DOHH2 (cell line): Measurements from ENCODE around the gene SYNDIG1.

Source experiments
- H3F3A ChIP-seq: fragments of 200-600 bp; sonication (generic), shearing (Covaris generic); 2 replicates; pipeline ENCODE4 v1.6.0; 2016; ENCODE audit warnings: antibody characterized with exemption, mild to moderate bottlenecking; ENCODE audit not compliant: control insufficient read depth, insufficient read depth
- H3K27ac ChIP-seq: fragments of 200-600 bp; sonication (generic); 2 replicates; pipeline ENCODE4 v1.5.1; 2014; ENCODE audit warnings: low read depth, mild to moderate bottlenecking, low read length, moderate library complexity
- H3K27me3 ChIP-seq: fragments of 200-600 bp; sonication (generic); 2 replicates; pipeline ENCODE4 v1.6.1; 2014; ENCODE audit warnings: mild to moderate bottlenecking, low read length, mixed read lengths; ENCODE audit not compliant: control insufficient read depth
- H3K36me3 ChIP-seq: fragments of 200-600 bp; sonication (generic); 2 replicates; pipeline ENCODE4 v1.6.1; 2014; ENCODE audit warnings: mild to moderate bottlenecking, low read length, moderate library complexity, mixed read lengths; ENCODE audit not compliant: control insufficient read depth
- H3K4me1 ChIP-seq: fragments of 200-600 bp; sonication (generic); 2 replicates; pipeline ENCODE4 v1.6.1; 2014; ENCODE audit warnings: mild to moderate bottlenecking, low read length, mixed read lengths; ENCODE audit not compliant: control insufficient read depth
- H3K4me2 ChIP-seq: fragments of 200-600 bp; sonication (generic); 2 replicates; pipeline ENCODE4 v1.6.0; 2014; ENCODE audit warnings: mild to moderate bottlenecking, low read length, moderate library complexity
- H3K4me3 ChIP-seq: fragments of 200-600 bp; sonication (generic); 2 replicates; pipeline ENCODE4 v1.5.1; 2014; ENCODE audit warnings: mild to moderate bottlenecking, low read length, mixed read lengths
- H3K79me2 ChIP-seq: fragments of 200-600 bp; sonication (generic); 2 replicates; pipeline ENCODE4 v1.6.1; 2014; ENCODE audit warnings: mild to moderate bottlenecking, low read length, mixed read lengths; ENCODE audit not compliant: control insufficient read depth
- H3K9me2 ChIP-seq: fragments of 200-600 bp; sonication (generic); replicated peaks from 2 replicates; pipeline ENCODE4 v1.6.1; 2014; ENCODE audit warnings: mild to moderate bottlenecking, low read length, mixed read lengths; ENCODE audit not compliant: control insufficient read depth
- H3K9me3 ChIP-seq: fragments of 200-600 bp; sonication (generic); 2 replicates; pipeline ENCODE4 v1.6.1; 2014; ENCODE audit warnings: antibody characterized with exemption, low read length, mixed read lengths; ENCODE audit not compliant: control insufficient read depth, insufficient read depth
- H4K20me1 ChIP-seq: fragments of 200-600 bp; sonication (generic); 2 replicates; pipeline ENCODE4 v1.6.0; 2014; ENCODE audit warnings: low read depth, mild to moderate bottlenecking, antibody characterized with exemption, low read length, moderate library complexity; ENCODE audit not compliant: control insufficient read depth, insufficient read depth
- EZH2phosphoT487 ChIP-seq: fragments of 200-600 bp; sonication (generic); IDR thresholded peaks from 2 replicates; pipeline ENCODE4 v1.6.1; 2017; ENCODE audit warnings: borderline replicate concordance, mild to moderate bottlenecking, antibody characterized with exemption, low read length, moderate library complexity, mixed read lengths
- TF ChIP-seq, protein P1 (sequence below): fragments of 200-600 bp; sonication (generic); IDR thresholded peaks from one replicate; pipeline ENCODE4 v1.5.1; 2014; ENCODE audit warnings: antibody characterized with exemption, mild to moderate bottlenecking, low read depth, low read length; ENCODE audit not compliant: poor library complexity, severe bottlenecking

The SYNDIG1 gene

GRCh38 chr20:24528583-24529368 is 59.3 kb downstream of the SYNDIG1 start:
- H3K36me3 ChIP-seq, result no peaks in the 10 kb centered on the region
- H3K4me3 ChIP-seq, result no peak overlapping the region
- H3K27me3 ChIP-seq, result no peaks in the 10 kb centered on the region
- no peaks in the 10 kb centered on the region for H3K9me2 ChIP-seq
- no peaks in the 10 kb centered on the region for H3K79me2 ChIP-seq
- no peak overlapping the region for H3K27ac ChIP-seq
- no peak overlapping the region for H3K4me2 ChIP-seq
- TF ChIP-seq, protein P1, sequence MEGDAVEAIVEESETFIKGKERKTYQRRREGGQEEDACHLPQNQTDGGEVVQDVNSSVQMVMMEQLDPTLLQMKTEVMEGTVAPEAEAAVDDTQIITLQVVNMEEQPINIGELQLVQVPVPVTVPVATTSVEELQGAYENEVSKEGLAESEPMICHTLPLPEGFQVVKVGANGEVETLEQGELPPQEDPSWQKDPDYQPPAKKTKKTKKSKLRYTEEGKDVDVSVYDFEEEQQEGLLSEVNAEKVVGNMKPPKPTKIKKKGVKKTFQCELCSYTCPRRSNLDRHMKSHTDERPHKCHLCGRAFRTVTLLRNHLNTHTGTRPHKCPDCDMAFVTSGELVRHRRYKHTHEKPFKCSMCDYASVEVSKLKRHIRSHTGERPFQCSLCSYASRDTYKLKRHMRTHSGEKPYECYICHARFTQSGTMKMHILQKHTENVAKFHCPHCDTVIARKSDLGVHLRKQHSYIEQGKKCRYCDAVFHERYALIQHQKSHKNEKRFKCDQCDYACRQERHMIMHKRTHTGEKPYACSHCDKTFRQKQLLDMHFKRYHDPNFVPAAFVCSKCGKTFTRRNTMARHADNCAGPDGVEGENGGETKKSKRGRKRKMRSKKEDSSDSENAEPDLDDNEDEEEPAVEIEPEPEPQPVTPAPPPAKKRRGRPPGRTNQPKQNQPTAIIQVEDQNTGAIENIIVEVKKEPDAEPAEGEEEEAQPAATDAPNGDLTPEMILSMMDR, result no peak
- TF ChIP-seq EZH2phosphoT487, result no peak
- no peaks in the 10 kb centered on the region for H4K20me1 ChIP-seq
- H3F3A ChIP-seq, result no peaks in the 10 kb centered on the region
- H3K4me1 ChIP-seq, result no peaks in the 10 kb centered on the region
- H3K9me3 ChIP-seq, result no peaks in the 10 kb centered on the region

DNA sequence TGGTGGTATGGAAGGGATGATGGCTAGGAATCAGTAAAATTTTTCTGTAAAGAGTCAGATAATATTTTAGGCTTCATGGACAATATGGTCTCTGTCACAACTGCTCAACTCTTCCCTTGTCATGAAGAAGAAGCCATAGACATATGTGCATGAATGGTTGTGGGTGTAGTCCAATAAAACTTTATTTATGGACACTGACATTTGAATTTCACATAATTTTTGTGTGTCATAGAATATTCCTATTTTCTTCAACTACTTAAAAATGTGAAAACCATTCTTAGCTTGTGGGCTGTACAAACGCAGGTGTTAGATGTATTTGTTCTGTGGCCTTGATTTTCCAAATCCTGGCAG is 59.9 kb downstream of the SYNDIG1 start:
- no peaks in the 10 kb centered on the region for H3K27me3 ChIP-seq
- H3K4me3 ChIP-seq, result no peak overlapping the region
- no peaks in the 10 kb centered on the region for H3K36me3 ChIP-seq
- TF ChIP-seq, protein P1, result no peak
- no peak for TF ChIP-seq EZH2phosphoT487
- no peaks in the 10 kb centered on the region for H3F3A ChIP-seq
- H3K27ac ChIP-seq, result no peak overlapping the region
- H3K9me2 ChIP-seq, result no peaks in the 10 kb centered on the region
- no peaks in the 10 kb centered on the region for H3K79me2 ChIP-seq
- H3K4me2 ChIP-seq, result no peak overlapping the region
- no peaks in the 10 kb centered on the region for H4K20me1 ChIP-seq
- H3K4me1 ChIP-seq, result no peaks in the 10 kb centered on the region
- H3K9me3 ChIP-seq, result no peaks in the 10 kb centered on the region

- no peaks in the 10 kb centered on the region for H3K27me3 ChIP-seq
- no peak overlapping the region for H3K4me3 ChIP-seq
- no peaks in the 10 kb centered on the region for H3F3A ChIP-seq
- TF ChIP-seq, protein P1, result no peak
- no peak for TF ChIP-seq EZH2phosphoT487
- H3K79me2 ChIP-seq, result no peaks in the 10 kb centered on the region
- H3K36me3 ChIP-seq, result no peaks in the 10 kb centered on the region
- no peaks in the 10 kb centered on the region for H3K4me1 ChIP-seq
- no peak overlapping the region for H3K4me2 ChIP-seq
- H3K9me2 ChIP-seq, result no peaks in the 10 kb centered on the region
- no peaks in the 10 kb centered on the region for H3K9me3 ChIP-seq
- H3K27ac ChIP-seq, result no peak overlapping the region
- no peaks in the 10 kb centered on the region for H4K20me1 ChIP-seq
These were observed 60.8 kb downstream of the SYNDIG1 start for GRCh38 chr20:24530131-24530680.
